Activated CD4-positive, alpha-beta T cell treated with anti-CD3 and anti-CD28 coated beads, Interleukin-2, amount 50 U/mL, for 16 hours (primary cell): ENCODE results near the gene CEP170B.
"Not testable (repeated sequence)": the region's sequence is repeated elsewhere in the genome, so short reads cannot be mapped to it uniquely, and the experiment has no call there.

Source experiments
- DNase-seq: peaks from one replicate; pipeline ENCODE4 v3.0.0-alpha.2; 2020

The CEP170B gene

DNA sequence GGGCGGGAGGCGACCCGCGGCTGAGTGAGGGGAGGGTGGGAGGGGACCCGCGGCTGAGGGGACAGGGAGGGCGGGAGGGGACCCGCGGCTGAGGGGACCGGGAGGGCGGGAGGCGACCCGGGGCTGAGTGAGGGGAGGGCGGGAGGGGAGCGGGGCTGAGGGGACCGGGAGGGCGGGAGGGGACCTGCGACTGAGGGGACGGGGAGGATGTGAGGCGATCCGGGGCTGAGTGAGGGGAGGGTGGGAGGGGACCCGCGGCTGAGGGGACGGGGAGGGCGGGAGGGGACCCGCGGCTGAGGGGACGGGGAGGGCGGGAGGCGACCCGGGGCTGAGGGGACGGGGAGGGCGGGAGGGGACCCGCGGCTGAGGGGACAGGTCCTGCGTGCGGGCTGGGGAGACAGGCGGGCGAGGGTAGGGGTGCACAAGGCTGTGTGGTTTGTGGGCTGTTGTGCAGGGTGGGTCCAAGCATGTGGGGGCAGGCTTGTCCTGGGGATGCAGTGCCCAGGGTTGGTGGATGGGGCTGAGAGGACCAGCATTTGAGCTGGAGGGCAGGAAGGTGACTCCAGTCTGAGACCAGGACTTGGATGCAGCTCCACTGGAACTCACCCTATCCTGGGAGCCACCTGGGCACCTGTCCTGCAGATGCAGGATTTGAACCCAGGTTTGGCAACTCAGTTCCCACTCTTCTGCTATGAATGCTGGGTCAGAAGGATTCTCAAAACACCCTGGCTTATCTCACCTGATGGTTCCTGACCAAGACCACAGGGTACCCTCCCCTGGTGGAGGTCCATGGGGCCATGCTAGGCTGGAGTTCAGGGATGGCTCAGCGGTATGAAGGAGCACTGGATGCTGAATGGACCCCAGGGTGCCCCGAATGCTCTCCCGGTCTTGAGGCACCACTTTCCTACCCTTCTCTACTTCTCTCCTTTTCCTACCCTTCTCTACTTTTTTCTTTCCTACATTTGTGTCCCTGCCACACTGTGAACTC lies 69.0 kb downstream of the CEP170B start:
- DNase-seq, result no peak

GRCh38 chr14:104935026-104935650 lies 70.1 kb downstream of the CEP170B start:
- DNase-seq, result no peak

- DNase-seq, result no peak
Observed at GRCh38 chr14:104935955-104936354, 70.9 kb downstream of the CEP170B start.

GRCh38 chr14:104936361-104937155 lies 71.5 kb downstream of the CEP170B start:
- DNase-seq, result no peak

DNA sequence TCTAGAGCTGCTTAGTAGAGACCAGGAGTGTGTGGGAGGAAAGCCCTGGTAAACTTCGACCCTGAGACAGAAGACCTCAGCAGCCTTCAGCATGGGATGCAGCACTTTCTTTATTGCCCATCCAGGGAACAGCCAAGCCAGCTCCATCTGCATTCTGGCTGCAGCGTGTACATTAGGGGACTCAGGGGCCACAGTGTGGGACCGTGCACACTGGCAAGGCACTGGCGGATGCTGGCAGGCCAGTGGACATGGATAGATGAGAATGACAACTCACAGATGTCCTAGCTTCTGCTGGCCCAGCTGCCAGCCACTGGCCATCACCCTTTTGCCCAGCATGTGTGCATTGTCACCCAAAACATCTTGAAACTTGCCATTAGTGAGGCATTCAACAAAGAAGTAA lies 72.1 kb downstream of the CEP170B start:
- no peak for DNase-seq

- no peak for DNase-seq
Observed at GRCh38 chr14:104937694-104938365, 72.8 kb downstream of the CEP170B start.

GRCh38 chr14:104938436-104938835 lies 73.4 kb downstream of the CEP170B start:
- DNase-seq, result no peak

DNA sequence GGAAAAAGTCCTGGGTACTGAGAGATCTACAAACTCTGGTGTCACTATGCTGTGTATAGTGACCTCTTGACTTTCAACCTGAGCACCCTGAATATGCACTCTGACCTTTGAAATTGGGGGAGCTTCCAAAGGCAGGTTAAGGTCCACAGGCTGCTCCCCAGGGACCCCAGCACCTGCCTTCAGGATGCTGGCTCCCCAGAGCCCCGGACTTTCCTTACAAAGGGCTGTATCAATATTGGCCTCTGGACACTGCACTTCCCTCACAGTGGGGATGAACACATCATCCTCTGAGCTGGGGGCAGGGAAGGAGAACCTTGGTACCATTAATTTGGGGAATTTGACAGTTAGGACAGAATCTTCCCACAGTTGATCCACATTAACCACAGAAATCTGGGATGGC lies 73.9 kb downstream of the CEP170B start:
- no peak for DNase-seq

DNA sequence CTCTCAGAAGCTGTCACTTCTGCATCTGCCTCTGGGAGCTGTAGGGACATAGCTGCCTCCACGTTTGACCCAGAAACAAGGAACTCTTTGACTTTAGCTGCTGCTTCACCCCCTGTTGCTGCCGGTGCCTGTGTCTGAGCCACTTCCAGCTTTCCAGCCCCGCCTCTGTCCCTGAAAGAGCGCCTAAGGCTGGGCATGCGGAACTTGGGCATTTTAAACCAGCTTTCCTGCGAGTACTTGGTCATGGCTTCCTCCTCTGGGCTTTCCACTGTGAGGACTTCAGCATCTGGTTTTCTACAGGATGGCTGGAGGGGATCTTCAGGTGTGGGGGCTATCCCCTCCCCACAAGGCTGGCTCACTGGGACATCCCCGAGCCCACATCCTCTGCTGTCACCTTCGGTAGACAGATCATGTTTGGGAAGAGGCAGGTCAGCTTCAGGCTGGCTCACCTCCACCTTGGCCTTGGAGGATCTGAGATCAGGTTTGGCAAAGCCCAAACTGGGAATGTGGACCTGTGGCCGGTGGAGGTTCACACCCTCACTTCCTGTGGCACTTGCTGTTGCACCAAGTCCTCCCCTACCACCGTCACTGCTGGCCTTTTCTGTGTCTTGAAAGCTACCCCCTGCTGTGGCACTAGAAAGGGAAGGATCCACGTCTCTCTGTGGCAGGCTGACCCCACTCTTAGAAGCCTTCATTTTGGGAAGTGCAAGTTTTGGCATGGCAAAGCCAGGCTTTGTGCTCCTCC lies 74.8 kb downstream of the CEP170B start:
- DNase-seq, result no peak

- DNase-seq, result no peak
Observed at GRCh38 chr14:104940526-104941150, 75.6 kb downstream of the CEP170B start.

GRCh38 chr14:104941508-104942365 lies 76.7 kb downstream of the CEP170B start:
- DNase-seq, result no peak

DNA sequence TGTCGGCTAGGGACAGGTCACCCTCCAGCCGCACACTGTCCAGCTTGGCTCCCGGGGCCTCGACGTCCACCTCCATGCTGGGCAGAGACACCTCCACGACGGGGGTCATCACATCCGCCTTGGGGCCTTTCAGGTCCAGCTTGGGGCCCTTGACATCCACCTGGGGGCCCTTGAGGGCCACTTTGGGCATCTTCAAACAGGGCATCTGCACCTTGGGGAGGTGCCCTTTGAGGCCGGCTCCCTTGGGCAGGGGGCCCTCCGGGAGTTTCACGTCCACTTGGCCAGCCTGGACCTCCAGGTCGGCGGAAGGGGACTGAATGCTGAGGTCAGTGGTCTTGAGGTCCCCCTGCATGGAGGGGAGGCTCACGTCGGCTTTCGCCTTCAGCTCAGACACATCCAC lies 77.5 kb downstream of the CEP170B start:
- no peak for DNase-seq

- not testable (repeated sequence) for DNase-seq
Observed at GRCh38 chr14:104943216-104944015, 78.3 kb downstream of the CEP170B start.

DNA sequence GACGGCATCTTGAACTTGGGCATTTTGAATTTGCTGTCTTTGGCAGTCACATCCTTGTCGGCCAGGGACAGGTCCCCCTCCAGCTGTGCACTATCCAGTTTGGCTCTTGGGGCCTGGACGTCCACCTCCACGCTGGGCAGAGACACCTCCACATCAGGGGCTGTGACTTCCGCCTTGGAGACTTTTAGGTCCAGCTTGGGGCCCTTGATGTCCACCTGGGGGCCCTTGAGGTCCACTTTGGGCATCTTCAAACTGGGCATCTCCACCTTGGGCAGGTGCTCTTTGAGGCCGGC lies 78.9 kb downstream of the CEP170B start:
- DNase-seq, result not testable (repeated sequence)

- DNase-seq, result not testable (repeated sequence)
Observed at GRCh38 chr14:104944436-104945205, 79.6 kb downstream of the CEP170B start.

DNA sequence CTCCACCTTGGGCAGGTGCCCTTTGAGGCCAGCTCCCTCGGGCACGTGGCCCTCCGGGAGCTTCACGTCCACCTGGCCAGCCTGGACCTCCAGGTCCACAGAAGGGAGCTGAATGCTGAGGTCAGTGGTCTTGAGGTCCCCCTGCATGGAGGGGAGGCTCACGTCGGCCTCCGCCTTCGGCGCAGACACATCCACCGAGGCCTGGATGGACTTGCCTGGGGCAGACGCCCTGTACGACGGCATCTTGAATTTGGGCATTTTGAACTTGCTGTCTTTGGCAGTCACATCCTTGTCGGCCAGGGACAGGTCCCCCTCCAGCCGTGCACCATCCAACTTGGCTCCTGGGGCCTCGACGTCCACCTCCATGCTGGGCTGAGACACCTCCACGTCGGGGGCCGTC lies 80.2 kb downstream of the CEP170B start:
- not testable (repeated sequence) for DNase-seq
